SU-DHL-6 (cell line): ENCODE measurements around the gene TMEM128.
A peak's percentile ranks its signal among the peaks of the same experiment; 100 is the strongest.

Experiments used
- H2AFZ ChIP-seq: fragments of 200-600 bp; sonication (generic); 2 replicates; pipeline ENCODE4 v1.6.1; 2014; ENCODE audit warnings: low read depth, mild to moderate bottlenecking, moderate library complexity, mixed read lengths, antibody characterized with exemption, low read length; ENCODE audit not compliant: severe bottlenecking
- H3F3A ChIP-seq: fragments of 200-600 bp; shearing (Covaris generic); 2 replicates; pipeline ENCODE4 v1.6.0; 2016; ENCODE audit warnings: antibody characterized with exemption, mild to moderate bottlenecking; ENCODE audit not compliant: insufficient read depth
- H3K27ac ChIP-seq: fragments of 200-600 bp; sonication (generic); 2 replicates; pipeline ENCODE4 v1.5.1; 2016; ENCODE audit warnings: low read depth, mild to moderate bottlenecking, low read length, moderate library complexity, mixed read lengths
- H3K27me3 ChIP-seq: fragments of 200-600 bp; sonication (generic), shearing (Covaris generic); 2 replicates; pipeline ENCODE4 v1.6.0; 2014; ENCODE audit warnings: mild to moderate bottlenecking, low read length
- H3K36me3 ChIP-seq: fragments of 200-600 bp; sonication (generic); 2 replicates; pipeline ENCODE4 v1.6.1; 2014; ENCODE audit warnings: mild to moderate bottlenecking, low read length, mixed read lengths
- H3K4me2 ChIP-seq: fragments of 300-600, 200-600 bp; shearing (Covaris generic), sonication (generic); 2 replicates; pipeline ENCODE4 v1.6.0; 2014; ENCODE audit warnings: low read length, low read depth, mild to moderate bottlenecking; ENCODE audit not compliant: poor library complexity, severe bottlenecking
- H3K4me3 ChIP-seq: fragments of 200-600 bp; sonication (generic); 2 replicates; pipeline ENCODE4 v1.5.1; 2014; ENCODE audit warnings: antibody characterized with exemption, low read length, mild to moderate bottlenecking, mixed read lengths; ENCODE audit not compliant: insufficient read depth, poor library complexity, severe bottlenecking
- H3K79me2 ChIP-seq: fragments of 200-600 bp; sonication (generic); 2 replicates; pipeline ENCODE4 v1.6.1; 2014; ENCODE audit warnings: mild to moderate bottlenecking, low read length, moderate library complexity; ENCODE audit not compliant: insufficient read depth
- H3K9ac ChIP-seq: fragments of 200-600 bp; sonication (generic); 2 replicates; pipeline ENCODE4 v1.7.0; 2014; ENCODE audit warnings: mild to moderate bottlenecking, low read length
- H3K9me2 ChIP-seq: fragments of 200-600 bp; sonication (generic); replicated peaks from 2 replicates; pipeline ENCODE4 v1.6.1; 2014; ENCODE audit warnings: low read length; ENCODE audit not compliant: insufficient read depth
- H3K9me3 ChIP-seq: fragments of 200-600 bp; sonication (generic); 2 replicates; pipeline ENCODE4 v1.6.1; 2014; ENCODE audit warnings: low read length, mixed read lengths; ENCODE audit not compliant: insufficient read depth
- H4K20me1 ChIP-seq: fragments of 200-600 bp; sonication (generic); 2 replicates; pipeline ENCODE4 v1.6.1; 2014; ENCODE audit warnings: low read depth, mild to moderate bottlenecking, antibody characterized with exemption, low read length, moderate library complexity, mixed read lengths
- CTCF ChIP-seq: fragments of 200-600 bp; sonication (generic); IDR thresholded peaks from one replicate; pipeline ENCODE4 v1.5.1; 2017; ENCODE audit warnings: antibody characterized with exemption, mild to moderate bottlenecking, low read length, moderate library complexity; ENCODE audit not compliant: insufficient read depth, poor library complexity, severe bottlenecking
- EZH2phosphoT487 ChIP-seq: fragments of 200-600 bp; sonication (generic), shearing (Covaris generic); conservative IDR thresholded peaks from 2 replicates; pipeline ENCODE4 v1.6.1; 2018; ENCODE audit warnings: mild to moderate bottlenecking, antibody characterized with exemption, low read length, moderate library complexity, mixed read lengths

TMEM128 gene

GRCh38 chr4:4268776-4269175 lies 20.8 kb upstream of the TMEM128 start:
- no peaks in the 10 kb centered on the region for H3K9me3 ChIP-seq
- peaks cover 34% of the 10 kb centered on the region for H3K36me3 ChIP-seq
- H3F3A ChIP-seq, result peaks cover 9% of the 10 kb centered on the region; the same call in 1 of the 2 replicates
- no peaks in the 10 kb centered on the region for H3K9me2 ChIP-seq
- H3K79me2 ChIP-seq, result no peaks in the 10 kb centered on the region
- no peak overlapping the region for H3K9ac ChIP-seq
- H2AFZ ChIP-seq, result no peak overlapping the region
- H3K4me2 ChIP-seq, result no peak overlapping the region
- TF ChIP-seq CTCF (no peak), EZH2phosphoT487 (no peak)
- no peak overlapping the region for H3K27ac ChIP-seq
- H3K4me3 ChIP-seq, result no peak overlapping the region
- no peaks in the 10 kb centered on the region for H3K27me3 ChIP-seq
- H4K20me1 ChIP-seq, result no peaks in the 10 kb centered on the region

DNA sequence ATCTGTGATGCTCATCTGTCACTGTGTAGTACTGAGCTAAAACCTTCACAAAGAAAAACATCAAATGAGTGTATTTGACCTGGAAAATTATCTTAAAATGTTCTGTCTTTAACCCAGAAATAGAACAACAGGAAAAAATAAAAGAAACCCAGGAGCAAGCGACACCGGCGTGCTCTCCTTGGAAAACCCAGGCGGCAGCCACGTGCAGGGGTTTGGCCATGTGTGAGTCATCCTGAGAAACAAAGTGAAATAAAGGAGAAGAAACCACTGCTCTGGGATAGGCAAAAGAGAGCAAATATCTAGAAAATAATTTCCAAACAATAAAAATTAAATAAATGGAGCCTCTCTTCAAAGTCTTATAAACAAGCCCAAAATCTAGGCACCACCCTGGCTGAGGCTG lies 20.0 kb upstream of the TMEM128 start:
- TF ChIP-seq CTCF, result no peak
- no peak for TF ChIP-seq EZH2phosphoT487
- no peak overlapping the region for H3K27ac ChIP-seq
- H3K9me2 ChIP-seq, result no peaks in the 10 kb centered on the region
- H3K4me2 ChIP-seq, result no peak overlapping the region
- H3F3A ChIP-seq, result peaks cover 9% of the 10 kb centered on the region; the same call in 1 of the 2 replicates
- no peak overlapping the region for H2AFZ ChIP-seq
- peaks cover 28% of the 10 kb centered on the region for H3K36me3 ChIP-seq
- H3K27me3 ChIP-seq, result no peaks in the 10 kb centered on the region
- no peak overlapping the region for H3K9ac ChIP-seq
- H3K4me3 ChIP-seq, result no peak overlapping the region
- no peaks in the 10 kb centered on the region for H3K79me2 ChIP-seq
- H4K20me1 ChIP-seq, result no peaks in the 10 kb centered on the region
- no peaks in the 10 kb centered on the region for H3K9me3 ChIP-seq

- H3K4me2 ChIP-seq, result peak overlapping the region; percentile 19
- H3K4me3 ChIP-seq, result no peak overlapping the region
- no peaks in the 10 kb centered on the region for H3K36me3 ChIP-seq
- H3F3A ChIP-seq, result no peaks in the 10 kb centered on the region; the same call in 1 of the 2 replicates
- H3K9me3 ChIP-seq, result no peaks in the 10 kb centered on the region
- no peaks in the 10 kb centered on the region for H4K20me1 ChIP-seq
- no peaks in the 10 kb centered on the region for H3K79me2 ChIP-seq
- H3K9ac ChIP-seq, result no peak overlapping the region; the same call in 1 of the 2 replicates
- TF ChIP-seq EZH2phosphoT487 (no peak), CTCF (peak; percentile 81)
- H2AFZ ChIP-seq, result peak overlapping the region; percentile 38
- no peaks in the 10 kb centered on the region for H3K27me3 ChIP-seq
- H3K27ac ChIP-seq, result no peak overlapping the region
- H3K9me2 ChIP-seq, result no peaks in the 10 kb centered on the region
Observed at GRCh38 chr4:4260185-4260751, 12.2 kb upstream of the TMEM128 start.
